MM.1S (cell line): ENCODE data around the gene OBSCN.
A peak's percentile ranks its signal among the peaks of the same experiment; 100 is the strongest.

Source experiments
- DNase-seq: peaks from one replicate; pipeline ENCODE4 v3.0.0-alpha.2; 2015
- H2AFZ ChIP-seq: fragments of 300-600 bp; sonication (generic); 2 replicates; pipeline ENCODE4 v1.6.0; 2016; ENCODE audit warnings: antibody characterized with exemption, low read length
- H3F3A ChIP-seq: fragments of 300-600 bp; sonication (generic); 2 replicates; pipeline ENCODE4 v1.6.1; 2016; ENCODE audit warnings: mild to moderate bottlenecking, antibody characterized with exemption, low read length, moderate library complexity, mixed read lengths; ENCODE audit not compliant: insufficient read depth
- H3K27ac ChIP-seq: fragments of 300-600 bp; sonication (generic); 2 replicates; pipeline ENCODE4 v1.5.1; 2016; ENCODE audit warnings: mild to moderate bottlenecking, low read length
- H3K27me3 ChIP-seq: fragments of 300-600 bp; sonication (generic); replicated peaks from 2 replicates; pipeline ENCODE4 v1.6.0; 2016; ENCODE audit warnings: low read length; ENCODE audit not compliant: insufficient read depth
- H3K36me3 ChIP-seq: fragments of 300-600 bp; sonication (generic); replicated peaks from 2 replicates; pipeline ENCODE4 v1.6.1; 2016; ENCODE audit warnings: mild to moderate bottlenecking, low read length, mixed read lengths; ENCODE audit not compliant: insufficient read depth
- H3K4me1 ChIP-seq: fragments of 300-600 bp; sonication (generic); 2 replicates; pipeline ENCODE4 v1.6.1; 2016; ENCODE audit warnings: low read length, mixed read lengths
- H3K4me2 ChIP-seq: fragments of 300-600 bp; sonication (generic); 2 replicates; pipeline ENCODE4 v1.6.0; 2016; ENCODE audit warnings: low read depth, low read length
- H3K4me3 ChIP-seq: fragments of 300-600 bp; sonication (generic); 2 replicates; pipeline ENCODE4 v1.5.1; 2016; ENCODE audit warnings: low read length, mixed read lengths
- H3K79me2 ChIP-seq: fragments of 300-600 bp; sonication (generic); 2 replicates; pipeline ENCODE4 v1.6.1; 2016; ENCODE audit warnings: mixed run types, low read length, mixed read lengths
- H3K9ac ChIP-seq: fragments of 300-600 bp; sonication (generic); 2 replicates; pipeline ENCODE4 v1.6.1; 2016; ENCODE audit warnings: low read length, mixed read lengths
- H3K9me2 ChIP-seq: fragments of 300-600 bp; sonication (generic); replicated peaks from 2 replicates; pipeline ENCODE4 v1.6.1; 2016; ENCODE audit warnings: mild to moderate bottlenecking, low read length, mixed read lengths; ENCODE audit not compliant: insufficient read depth
- H3K9me3 ChIP-seq: fragments of 300-600 bp; sonication (generic); replicated peaks from 2 replicates; pipeline ENCODE4 v1.6.1; 2016; ENCODE audit warnings: mild to moderate bottlenecking, low read length, mixed read lengths; ENCODE audit not compliant: insufficient read depth
- H4K20me1 ChIP-seq: fragments of 300-600 bp; sonication (generic); 2 replicates; pipeline ENCODE4 v1.6.1; 2016; ENCODE audit warnings: mild to moderate bottlenecking, low read length, moderate library complexity, mixed read lengths; ENCODE audit not compliant: insufficient read depth
- CTCF ChIP-seq: fragments of 300-600 bp; sonication (generic); IDR thresholded peaks from 2 replicates; pipeline ENCODE4 v1.5.1; 2016; ENCODE audit warnings: antibody characterized with exemption, low read length, mixed read lengths
- EZH2 ChIP-seq: fragments of 300-600 bp; sonication (generic); optimal IDR thresholded peaks from 2 replicates; pipeline ENCODE3; 2017; ENCODE audit warnings: low read depth, mild to moderate bottlenecking, antibody characterized with exemption, low read length, mixed read lengths
- EZH2phosphoT487 ChIP-seq: fragments of 300-600 bp; sonication (generic); IDR thresholded peaks from 2 replicates; pipeline ENCODE4 v1.6.1; 2018; ENCODE audit warnings: antibody characterized with exemption, low read length

OBSCN gene

GRCh38 chr1:228273720-228274451, 66.0 kb downstream of the OBSCN start:
- H3K9me2 ChIP-seq, result no peaks in the 10 kb centered on the region
- no peak overlapping the region for H2AFZ ChIP-seq
- no peaks in the 10 kb centered on the region for H4K20me1 ChIP-seq
- H3K27ac ChIP-seq, result no peak overlapping the region
- no peaks in the 10 kb centered on the region for H3K36me3 ChIP-seq
- no peak for TF ChIP-seq EZH2phosphoT487
- no peak for TF ChIP-seq EZH2
- TF ChIP-seq CTCF, result no peak
- H3K4me2 ChIP-seq, result no peak overlapping the region
- no peak overlapping the region for H3K9ac ChIP-seq
- H3K4me3 ChIP-seq, result no peak overlapping the region
- no peaks in the 10 kb centered on the region for H3K27me3 ChIP-seq
- no peaks in the 10 kb centered on the region for H3K79me2 ChIP-seq
- DNase-seq, result no peak
- H3F3A ChIP-seq, result no peaks in the 10 kb centered on the region
- no peaks in the 10 kb centered on the region for H3K9me3 ChIP-seq
- H3K4me1 ChIP-seq, result no peaks in the 10 kb centered on the region

GRCh38 chr1:228274452-228275178, 66.8 kb downstream of the OBSCN start:
- Histone ChIP-seq H3K9ac (no peak overlapping the region), H3K4me2 (no peak overlapping the region), H3K36me3 (no peaks in the 10 kb centered on the region), H3K9me3 (no peaks in the 10 kb centered on the region), H3K4me3 (no peak overlapping the region), H3K27me3 (no peaks in the 10 kb centered on the region), H3K27ac (no peak overlapping the region), H4K20me1 (no peaks in the 10 kb centered on the region), H3K79me2 (no peaks in the 10 kb centered on the region), H3F3A (no peaks in the 10 kb centered on the region), H3K4me1 (no peaks in the 10 kb centered on the region), H2AFZ (no peak overlapping the region), H3K9me2 (no peaks in the 10 kb centered on the region)
- no peak for DNase-seq
- TF ChIP-seq CTCF (no peak), EZH2phosphoT487 (no peak), EZH2 (no peak)

GRCh38 chr1:228275179-228275429, 67.3 kb downstream of the OBSCN start:
- no peak overlapping the region for H3K27ac ChIP-seq
- peak overlapping the region; percentile 73; the same call in 1 of the 2 replicates for H2AFZ ChIP-seq
- H3F3A ChIP-seq, result no peaks in the 10 kb centered on the region
- H3K79me2 ChIP-seq, result no peaks in the 10 kb centered on the region
- H3K9me3 ChIP-seq, result no peaks in the 10 kb centered on the region
- H3K4me3 ChIP-seq, result no peak overlapping the region
- H3K36me3 ChIP-seq, result no peaks in the 10 kb centered on the region
- H3K9me2 ChIP-seq, result no peaks in the 10 kb centered on the region
- no peak overlapping the region for H3K9ac ChIP-seq
- H3K4me1 ChIP-seq, result no peaks in the 10 kb centered on the region
- H3K4me2 ChIP-seq, result peak overlapping the region; percentile 49; the same call in 1 of the 2 replicates
- no peak for DNase-seq
- TF ChIP-seq CTCF, result no peak
- TF ChIP-seq EZH2, result no peak
- TF ChIP-seq EZH2phosphoT487, result no peak
- H4K20me1 ChIP-seq, result no peaks in the 10 kb centered on the region
- no peaks in the 10 kb centered on the region for H3K27me3 ChIP-seq
